HG02870 (cell line): ENCODE measurements around the gene CDKN1A.
"Not testable (repeated sequence)": the region's sequence is repeated elsewhere in the genome, so short reads cannot be mapped to it uniquely, and the experiment has no call there.

Experiments used
- ATAC-seq: cut with Tn5 transposase; IDR thresholded peaks from one replicate; pipeline ENCODE4 v1.9.1; 2021; ENCODE audit warnings: mild to moderate bottlenecking, moderate library complexity; ENCODE audit not compliant: unreplicated experiment

Gene CDKN1A

GRCh38 chr6:36694616-36695015, 16.1 kb downstream of the CDKN1A start:
- no peak for ATAC-seq

- no peak for ATAC-seq
Observed at GRCh38 chr6:36695414-36695813, 16.9 kb downstream of the CDKN1A start.

- ATAC-seq: no peak
Observed at GRCh38 chr6:36697481-36697903, 19.0 kb downstream of the CDKN1A start, which contains the start of gene RAB44. TSS of gene RAB44 (plus strand) at chr6:36697826. CDS start at chr6:36704236, 6,410 bp downstream.

GRCh38 chr6:36698196-36698595, 19.7 kb downstream of the CDKN1A start:
- ATAC-seq: no peak

GRCh38 chr6:36698871-36699271, 20.4 kb downstream of the CDKN1A start:
- ATAC-seq: no peak

- no peak for ATAC-seq
Observed at GRCh38 chr6:36699348-36699747, 20.8 kb downstream of the CDKN1A start.

- no peak for ATAC-seq
Observed at GRCh38 chr6:36700071-36700812, 21.7 kb downstream of the CDKN1A start.

- no peak for ATAC-seq
Observed at GRCh38 chr6:36700831-36701230, 22.3 kb downstream of the CDKN1A start.

- no peak for ATAC-seq
Observed at GRCh38 chr6:36701401-36701991, 23.0 kb downstream of the CDKN1A start.

- no peak for ATAC-seq
Observed at GRCh38 chr6:36702656-36703055, 24.1 kb downstream of the CDKN1A start.

- ATAC-seq: no peak
Observed at GRCh38 chr6:36703081-36703606, 24.6 kb downstream of the CDKN1A start.

- ATAC-seq: no peak
Observed at GRCh38 chr6:36703982-36704381, 25.5 kb downstream of the CDKN1A start.

- not testable (repeated sequence) for ATAC-seq
Observed at GRCh38 chr6:36704961-36705577, 26.6 kb downstream of the CDKN1A start.

- no peak for ATAC-seq
Observed at GRCh38 chr6:36706339-36706738, 27.8 kb downstream of the CDKN1A start.

GRCh38 chr6:36712816-36713215, 34.3 kb downstream of the CDKN1A start:
- ATAC-seq: no peak

GRCh38 chr6:36713846-36714245, 35.3 kb downstream of the CDKN1A start:
- no peak for ATAC-seq

- no peak for ATAC-seq
Observed at GRCh38 chr6:36714511-36714910, 36.0 kb downstream of the CDKN1A start.

GRCh38 chr6:36715469-36715868, 37.0 kb downstream of the CDKN1A start:
- ATAC-seq: no peak

GRCh38 chr6:36716476-36717093, 38.1 kb downstream of the CDKN1A start:
- no peak for ATAC-seq

- ATAC-seq: no peak
Observed at GRCh38 chr6:36717231-36717825, 38.8 kb downstream of the CDKN1A start.
